ENCODE data around the gene ICAM2. TPM values are rescaled to one million over a fixed set of nuclear protein-coding genes. Genes with fewer than 3 reads are reported as not detected.
"Not testable (repeated sequence)": the region's sequence is repeated elsewhere in the genome, so short reads cannot be mapped to it uniquely, and the experiment has no call there.

The ICAM2 gene
- total RNA-seq, 1 experiment from 2014 or later: 0.14 TPM

GRCh38 chr17:64009571-64010402 lies 10.6 kb downstream of the ICAM2 start:
- no peak for DNase-seq (ENCODE audit: low spot score)

GRCh38 chr17:64008830-64009229 lies 11.6 kb downstream of the ICAM2 start:
- no peak for DNase-seq (ENCODE audit: low spot score)

DNA sequence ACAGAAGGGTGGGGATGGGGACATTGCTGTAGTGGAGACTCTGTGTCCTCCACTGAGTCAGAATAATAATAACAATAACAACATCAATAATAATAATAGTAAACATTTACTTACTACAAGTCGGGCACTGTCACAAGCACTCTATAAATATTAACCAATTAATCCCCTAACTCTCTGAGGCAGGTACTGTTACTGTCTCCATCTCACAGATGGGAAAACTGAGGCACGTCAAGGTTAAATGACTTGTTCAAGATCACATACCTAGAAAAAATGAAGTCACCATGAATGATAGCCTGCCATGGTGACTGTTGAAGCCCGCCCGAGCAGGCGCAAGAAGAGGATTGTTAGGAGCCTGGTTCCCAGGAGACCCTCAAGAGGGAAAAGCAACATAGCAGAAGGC lies 12.1 kb downstream of the ICAM2 start:
- no peak for DNase-seq (ENCODE audit: low spot score)

- no peak for DNase-seq (ENCODE audit: low spot score)
Observed at GRCh38 chr17:64007838-64008282, 12.6 kb downstream of the ICAM2 start.

- not testable (repeated sequence) for DNase-seq (ENCODE audit: low spot score)
Observed at GRCh38 chr17:64007089-64007837, 13.2 kb downstream of the ICAM2 start.

DNA sequence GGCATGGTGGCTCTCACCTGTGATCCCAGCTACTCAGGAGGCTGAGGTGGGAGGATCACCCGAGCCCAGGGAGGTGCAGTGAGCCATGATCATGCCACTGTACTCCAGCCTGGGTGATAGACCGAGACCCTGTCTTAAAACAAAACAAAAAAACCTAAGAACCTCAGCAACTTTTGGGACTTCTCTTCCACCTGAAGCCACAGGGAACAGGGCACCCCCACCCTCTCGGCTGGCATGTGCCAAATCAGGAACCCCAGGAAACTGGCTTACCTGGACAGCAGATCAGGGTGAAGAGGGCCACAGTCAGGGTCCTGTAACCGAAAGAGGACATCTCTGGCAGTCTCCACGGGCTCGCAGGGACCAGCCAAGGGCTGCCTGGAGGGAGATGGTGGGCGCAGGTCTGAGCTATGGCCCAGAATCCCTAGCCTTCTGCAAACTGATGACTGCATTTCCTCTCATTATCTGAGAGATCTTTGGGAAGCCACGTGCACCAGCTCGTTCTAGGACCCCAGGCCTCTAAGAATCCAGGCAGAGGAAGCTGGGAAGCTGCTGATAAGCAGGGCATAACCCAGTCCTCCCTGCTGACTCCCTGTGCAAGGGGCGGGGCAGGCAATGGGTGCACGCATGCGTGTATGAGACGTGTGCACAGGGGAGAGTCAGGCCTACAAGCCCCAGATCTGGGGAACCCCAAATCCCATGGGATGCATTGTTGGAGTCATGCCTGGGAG lies 13.9 kb downstream of the ICAM2 start:
- DNase-seq (ENCODE audit: low spot score): no peak

GRCh38 chr17:64005734-64006167 lies 14.7 kb downstream of the ICAM2 start:
- DNase-seq (ENCODE audit: low spot score): peak; percentile 57

GRCh38 chr17:64004903-64005733 lies 15.3 kb downstream of the ICAM2 start:
- DNase-seq (ENCODE audit: low spot score): no peak

GRCh38 chr17:64004218-64004770 lies 16.1 kb downstream of the ICAM2 start:
- DNase-seq (ENCODE audit: low spot score): no peak

DNA sequence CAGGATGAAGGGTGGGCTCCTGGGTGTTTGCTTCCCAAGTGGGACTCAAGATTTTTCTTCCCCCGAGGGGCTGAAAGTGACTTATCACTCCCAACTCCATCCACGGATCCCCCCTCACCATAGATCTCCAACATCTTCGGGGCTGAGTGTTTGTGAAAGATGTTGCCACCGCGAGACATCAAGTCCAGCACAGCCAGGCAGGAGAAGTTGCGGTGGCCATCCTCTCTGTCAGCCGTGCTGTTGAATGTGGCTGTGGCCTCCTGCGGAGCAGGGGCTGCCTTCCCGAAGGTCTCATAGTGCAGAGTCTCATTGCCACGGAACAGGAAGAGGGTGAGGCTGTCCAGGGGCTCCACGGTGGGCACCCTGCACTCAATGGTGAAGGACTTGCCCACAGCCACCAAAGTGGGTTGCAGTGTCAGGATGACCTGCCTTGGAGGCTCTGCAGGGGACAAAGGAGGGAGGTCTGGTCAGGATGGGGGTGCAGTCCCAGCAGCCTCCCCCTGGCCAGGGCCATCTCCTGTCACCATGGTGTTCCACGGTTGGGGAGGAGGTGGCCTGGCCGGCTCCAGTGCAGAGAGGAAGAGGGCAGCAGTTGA lies 16.8 kb downstream of the ICAM2 start:
- no peak for DNase-seq (ENCODE audit: low spot score)

GRCh38 chr17:64002658-64003525 lies 17.5 kb downstream of the ICAM2 start:
- DNase-seq (ENCODE audit: low spot score): no peak

GRCh38 chr17:64001763-64002529 lies 18.5 kb downstream of the ICAM2 start:
- DNase-seq (ENCODE audit: low spot score): no peak

GRCh38 chr17:64001091-64001579 lies 19.3 kb downstream of the ICAM2 start:
- no peak for DNase-seq (ENCODE audit: low spot score)

DNA sequence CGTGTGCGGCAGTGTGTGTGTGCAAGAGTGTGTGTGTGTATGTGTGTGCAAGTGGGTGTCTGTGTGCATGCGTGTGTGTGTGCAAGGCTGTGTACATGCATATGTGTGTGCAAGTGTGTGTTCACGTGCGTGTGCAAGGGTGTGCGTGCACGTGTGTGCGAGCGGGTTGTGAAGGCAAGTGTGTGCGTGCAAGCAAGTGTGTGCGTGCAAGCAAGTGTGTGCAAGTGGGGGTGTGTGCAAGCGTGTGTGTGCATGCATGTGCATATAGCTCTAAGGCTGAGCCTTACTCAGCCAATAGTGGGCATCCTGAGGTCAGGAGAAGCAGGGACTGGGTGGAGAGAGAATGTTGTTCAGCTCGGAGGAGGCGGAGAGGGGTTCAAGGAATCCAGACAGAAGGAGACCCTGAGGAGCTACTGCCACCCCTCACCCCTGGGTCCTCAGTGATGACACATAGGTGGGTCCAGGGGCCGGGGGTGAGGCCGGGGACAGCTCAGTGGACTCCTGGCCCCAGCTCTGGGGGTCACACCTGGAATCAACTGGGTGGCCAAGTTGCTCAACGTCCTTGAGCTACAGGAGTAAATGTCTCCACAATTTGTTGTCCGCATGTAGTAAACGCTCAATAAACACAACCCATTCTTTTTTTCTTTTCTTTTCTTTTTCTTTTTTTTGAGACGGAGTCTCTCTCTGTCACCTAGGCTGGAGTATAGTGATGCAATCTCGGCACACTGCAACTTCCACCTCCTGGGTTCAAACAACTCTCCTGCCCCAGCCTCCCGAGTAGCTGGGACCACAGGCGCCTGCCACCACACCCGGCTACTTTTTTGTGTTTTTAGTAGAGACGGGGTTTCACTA lies 20.5 kb downstream of the ICAM2 start:
- no peak for DNase-seq (ENCODE audit: low spot score)

DNA sequence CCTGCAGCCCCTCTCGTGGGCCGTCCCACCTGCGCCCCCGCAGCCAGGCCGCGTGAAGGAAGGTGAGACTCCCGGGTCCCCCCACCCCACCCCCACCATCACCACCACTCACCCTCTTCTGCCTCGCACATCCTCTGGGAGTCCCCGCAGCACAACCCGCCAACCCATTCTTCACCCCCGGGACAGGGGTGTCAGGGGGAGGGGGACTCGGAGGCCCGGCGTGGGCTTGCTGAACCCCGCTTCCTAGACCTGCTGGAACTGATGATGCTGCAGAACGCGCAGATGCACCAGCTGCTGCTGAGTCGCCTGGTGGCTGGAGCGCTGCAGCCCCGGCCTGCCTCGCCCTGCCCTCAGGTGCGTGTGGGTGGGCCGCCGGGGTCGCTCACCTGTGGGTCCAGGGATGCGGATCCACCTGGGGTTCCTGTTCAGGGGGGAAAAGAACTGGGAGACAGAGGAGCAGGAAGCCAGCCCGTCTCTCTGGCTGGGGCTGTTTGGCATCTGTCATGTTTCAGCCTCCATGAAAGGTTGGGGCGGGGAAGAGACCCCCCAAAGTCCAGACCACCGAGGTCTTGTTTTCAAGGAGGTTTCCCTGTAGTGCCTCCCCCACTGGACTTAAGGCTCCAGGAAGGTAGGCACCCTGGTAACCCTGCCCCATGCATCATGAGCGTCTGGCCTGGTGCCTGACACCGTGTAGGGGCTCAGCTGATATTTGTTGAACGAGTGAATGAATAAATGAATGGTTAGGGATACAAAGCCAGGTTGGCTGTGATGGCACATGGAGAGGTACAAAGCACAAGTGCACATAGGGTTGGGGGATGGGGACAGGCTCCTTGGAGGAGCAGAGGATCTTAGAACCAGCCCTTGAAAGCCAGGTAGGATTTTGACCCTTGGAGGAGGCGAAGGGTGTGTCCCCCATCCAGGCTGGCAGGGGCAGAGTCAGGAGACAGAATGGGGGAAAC lies 21.4 kb downstream of the ICAM2 start:
- no peak for DNase-seq (ENCODE audit: low spot score)

DNA sequence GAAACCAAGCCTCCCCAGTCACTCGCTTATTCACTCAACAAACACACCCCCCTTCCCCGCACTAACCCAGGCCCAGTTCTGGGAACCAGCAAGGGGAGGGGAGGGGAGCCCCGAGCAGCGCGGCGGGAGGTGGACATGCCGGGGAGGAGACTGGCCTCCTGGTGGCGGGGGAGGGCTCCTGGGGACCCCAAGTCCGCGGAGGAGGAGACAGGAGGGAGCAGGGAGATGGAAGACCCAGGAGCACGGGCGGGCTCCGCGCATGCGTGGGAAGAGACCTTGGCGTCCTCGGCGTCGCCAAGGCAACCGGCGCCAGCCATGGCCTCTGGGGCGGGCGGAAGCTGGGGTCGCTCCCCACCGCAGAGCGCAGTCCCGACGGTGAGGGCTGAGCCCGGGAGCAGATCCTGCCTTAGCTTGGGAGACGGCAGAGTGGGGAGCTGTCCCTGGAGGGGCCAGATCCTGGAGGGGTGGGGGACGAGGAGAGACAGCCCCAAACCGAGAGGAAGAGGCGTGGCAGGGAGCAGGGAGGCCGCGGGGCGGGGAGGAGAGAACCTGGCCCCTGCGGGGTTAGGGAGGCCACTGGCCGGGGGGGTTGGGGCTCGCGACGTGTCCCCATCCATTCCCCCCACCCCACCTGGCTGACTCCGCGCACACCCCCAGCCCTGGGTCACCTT lies 22.2 kb downstream of the ICAM2 start, which contains the start of gene PRR29:
TSS of gene PRR29 (plus strand) at position 302 of the 671 bp plus-strand sequence. CDS start at position 316, 14 bp downstream.
- DNase-seq (ENCODE audit: low spot score): peak; percentile 73
